ENCODE results near the gene PTPN1. TPM values are rescaled to one million over a fixed set of nuclear protein-coding genes. Genes with fewer than 3 reads are reported as not detected.
A peak's percentile ranks its signal among the peaks of the same experiment; 100 is the strongest.
"Not testable (repeated sequence)": the region's sequence is repeated elsewhere in the genome, so short reads cannot be mapped to it uniquely, and the experiment has no call there.

The PTPN1 gene
- total RNA-seq, 1 donor from 2014 or later = 25.7 TPM

DNA sequence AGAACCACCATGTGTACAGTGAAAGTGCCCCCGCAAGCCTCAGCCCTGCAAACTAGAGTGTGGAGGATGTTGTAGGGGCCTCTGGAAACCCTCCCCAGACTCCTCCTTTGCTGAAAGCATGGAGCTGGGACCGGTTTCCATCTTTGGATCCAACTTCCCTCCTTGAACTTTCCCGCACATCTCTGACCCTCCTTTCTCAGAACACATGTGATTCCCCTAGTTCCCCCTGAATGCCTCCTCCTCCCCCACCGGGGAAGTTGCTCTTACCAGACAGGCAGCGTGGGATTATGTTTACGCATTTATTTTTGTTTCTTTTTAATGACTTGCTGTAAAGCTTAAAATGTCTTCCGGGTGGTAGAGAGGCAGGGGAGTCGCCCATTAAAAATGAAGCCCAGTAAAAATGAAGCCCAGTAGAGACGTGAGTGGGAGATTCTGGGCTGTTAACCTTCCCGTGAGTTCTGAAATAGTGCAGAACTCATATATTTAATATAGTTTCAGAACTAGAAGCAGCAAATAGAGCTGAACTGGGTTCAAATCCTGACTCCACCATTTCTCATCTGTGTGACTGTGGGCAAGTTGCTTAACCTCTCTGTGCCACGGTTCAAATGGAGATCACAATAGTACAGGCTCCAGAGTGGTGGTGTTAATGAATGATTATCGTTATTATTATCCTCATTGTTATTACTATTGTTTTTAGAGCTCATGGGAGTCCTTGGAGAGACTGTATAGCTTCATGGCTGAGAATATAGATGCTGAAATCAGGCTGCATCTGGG is 8.0 kb upstream of the PTPN1 start:
- intact Hi-C loops (cut with micrococcal nuclease) = loop anchor here (10.0 kb wide), 1 partner anchor 73 kb away; no protein-coding TSS in a partner anchor
- H3K4me1 ChIP-seq = peaks cover 19% of the 10 kb centered on the region
- no peak for DNase-seq
- H3K36me3 ChIP-seq = no peaks in the 10 kb centered on the region
- TF ChIP-seq, protein P1, sequence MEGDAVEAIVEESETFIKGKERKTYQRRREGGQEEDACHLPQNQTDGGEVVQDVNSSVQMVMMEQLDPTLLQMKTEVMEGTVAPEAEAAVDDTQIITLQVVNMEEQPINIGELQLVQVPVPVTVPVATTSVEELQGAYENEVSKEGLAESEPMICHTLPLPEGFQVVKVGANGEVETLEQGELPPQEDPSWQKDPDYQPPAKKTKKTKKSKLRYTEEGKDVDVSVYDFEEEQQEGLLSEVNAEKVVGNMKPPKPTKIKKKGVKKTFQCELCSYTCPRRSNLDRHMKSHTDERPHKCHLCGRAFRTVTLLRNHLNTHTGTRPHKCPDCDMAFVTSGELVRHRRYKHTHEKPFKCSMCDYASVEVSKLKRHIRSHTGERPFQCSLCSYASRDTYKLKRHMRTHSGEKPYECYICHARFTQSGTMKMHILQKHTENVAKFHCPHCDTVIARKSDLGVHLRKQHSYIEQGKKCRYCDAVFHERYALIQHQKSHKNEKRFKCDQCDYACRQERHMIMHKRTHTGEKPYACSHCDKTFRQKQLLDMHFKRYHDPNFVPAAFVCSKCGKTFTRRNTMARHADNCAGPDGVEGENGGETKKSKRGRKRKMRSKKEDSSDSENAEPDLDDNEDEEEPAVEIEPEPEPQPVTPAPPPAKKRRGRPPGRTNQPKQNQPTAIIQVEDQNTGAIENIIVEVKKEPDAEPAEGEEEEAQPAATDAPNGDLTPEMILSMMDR (IDR thresholded peaks at IDR 0.05; ENCODE audit: borderline replicate concordance) = no peak
- H3K9me3 ChIP-seq (replicated peaks) = no peaks in the 10 kb centered on the region
- no peak overlapping the region for H3K4me3 ChIP-seq
- H3K27ac ChIP-seq (replicated peaks) = peak overlapping the region; percentile 56
- no peaks in the 10 kb centered on the region for H3K27me3 ChIP-seq (ENCODE audit: low read depth)

DNA sequence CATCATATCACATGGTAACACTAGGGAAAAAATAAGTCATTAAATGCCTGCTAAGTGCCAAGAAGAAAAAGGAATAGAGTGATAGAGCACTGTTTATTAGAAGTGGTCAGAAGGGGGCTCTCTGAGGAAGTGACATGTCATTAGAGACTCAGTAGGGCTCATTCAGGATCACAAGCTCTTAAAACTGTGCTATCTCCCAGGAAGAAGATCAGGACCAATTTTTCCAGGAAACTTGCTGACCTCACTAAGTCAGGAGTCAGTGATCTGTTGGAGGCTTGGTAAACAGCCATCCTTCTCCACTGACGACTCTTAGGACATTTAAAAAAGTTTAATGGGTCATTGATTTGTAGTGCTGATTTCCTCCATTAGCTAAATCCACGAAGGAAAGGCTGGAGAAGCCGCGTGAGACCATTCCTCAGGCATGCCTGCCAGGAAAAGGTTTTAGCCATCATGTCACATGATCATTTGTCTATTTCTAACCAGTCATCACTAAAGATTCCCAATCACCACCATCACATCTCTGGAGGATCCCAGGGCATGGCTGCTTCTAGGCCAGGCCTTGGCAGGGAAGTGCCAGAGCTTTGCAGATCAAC is 5.9 kb upstream of the PTPN1 start:
- H3K9me3 ChIP-seq (replicated peaks) = no peaks in the 10 kb centered on the region
- H3K4me1 ChIP-seq = peaks cover 20% of the 10 kb centered on the region
- H3K36me3 ChIP-seq = no peaks in the 10 kb centered on the region
- H3K27ac ChIP-seq (replicated peaks) = peak overlapping the region; percentile 56
- intact Hi-C loops (cut with micrococcal nuclease) = loop anchor here (10.0 kb wide), 1 partner anchor 70 kb away; no protein-coding TSS in a partner anchor
- H3K27me3 ChIP-seq (ENCODE audit: low read depth) = no peaks in the 10 kb centered on the region
- TF ChIP-seq, protein P1 (IDR thresholded peaks at IDR 0.05; ENCODE audit: borderline replicate concordance) = peak; percentile 41
- H3K4me3 ChIP-seq = no peak overlapping the region
- no peak for DNase-seq

DNA sequence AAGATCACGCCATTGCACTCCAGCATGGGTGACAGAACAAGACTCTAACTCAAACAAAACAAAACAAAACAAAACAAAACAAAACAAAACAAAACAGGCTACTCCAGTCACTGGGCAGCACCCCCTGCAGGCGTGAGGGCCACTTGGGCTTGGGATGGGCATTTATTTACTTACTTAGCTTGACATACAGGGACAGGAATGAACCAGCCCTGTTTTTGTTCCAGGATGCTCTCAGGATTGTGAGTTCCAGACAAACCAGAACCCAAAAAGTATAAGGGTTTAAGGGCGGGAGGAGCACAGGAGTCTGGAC is 4.0 kb upstream of the PTPN1 start:
- no peaks in the 10 kb centered on the region for H3K9me3 ChIP-seq (replicated peaks)
- no peak for DNase-seq
- TF ChIP-seq, protein P1 (IDR thresholded peaks at IDR 0.05; ENCODE audit: borderline replicate concordance) = no peak
- H3K36me3 ChIP-seq = no peaks in the 10 kb centered on the region
- no peaks in the 10 kb centered on the region for H3K27me3 ChIP-seq (ENCODE audit: low read depth)
- H3K4me3 ChIP-seq = no peak overlapping the region
- H3K4me1 ChIP-seq = peaks cover 37% of the 10 kb centered on the region
- H3K27ac ChIP-seq (replicated peaks) = no peak overlapping the region
- intact Hi-C loops (cut with micrococcal nuclease) = loop anchor here (10.0 kb wide), 1 partner anchor 69 kb away; no protein-coding TSS in a partner anchor

DNA sequence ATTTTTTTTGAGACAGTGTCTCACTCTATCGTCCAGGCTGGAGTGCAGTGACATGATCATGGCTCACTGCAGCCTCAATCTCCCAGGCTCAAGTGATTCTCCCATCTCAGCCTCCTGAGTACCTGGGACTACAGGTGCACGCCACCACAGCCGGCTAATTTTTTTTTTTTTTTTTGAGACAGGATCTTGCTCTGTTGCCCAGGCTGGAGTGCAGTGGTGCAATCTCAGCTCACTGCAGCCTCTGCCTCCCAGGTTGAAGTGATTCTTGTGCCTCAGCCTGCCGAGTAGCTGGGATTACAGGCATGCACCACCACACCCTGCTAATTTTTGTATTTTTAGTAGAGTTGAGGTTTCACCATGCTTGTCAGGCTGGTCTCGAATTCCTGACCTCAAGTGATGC is 2.4 kb upstream of the PTPN1 start:
- H3K9me3 ChIP-seq (replicated peaks); DNase-seq; H3K27me3 ChIP-seq (ENCODE audit: low read depth); H3K4me3 ChIP-seq; H3K36me3 ChIP-seq; H3K27ac ChIP-seq (replicated peaks): not testable (repeated sequence)
- peaks cover 50% of the 10 kb centered on the region for H3K4me1 ChIP-seq
- intact Hi-C loops (cut with micrococcal nuclease) = loop anchor here (10.0 kb wide), 1 partner anchor 67 kb away; no protein-coding TSS in a partner anchor

DNA sequence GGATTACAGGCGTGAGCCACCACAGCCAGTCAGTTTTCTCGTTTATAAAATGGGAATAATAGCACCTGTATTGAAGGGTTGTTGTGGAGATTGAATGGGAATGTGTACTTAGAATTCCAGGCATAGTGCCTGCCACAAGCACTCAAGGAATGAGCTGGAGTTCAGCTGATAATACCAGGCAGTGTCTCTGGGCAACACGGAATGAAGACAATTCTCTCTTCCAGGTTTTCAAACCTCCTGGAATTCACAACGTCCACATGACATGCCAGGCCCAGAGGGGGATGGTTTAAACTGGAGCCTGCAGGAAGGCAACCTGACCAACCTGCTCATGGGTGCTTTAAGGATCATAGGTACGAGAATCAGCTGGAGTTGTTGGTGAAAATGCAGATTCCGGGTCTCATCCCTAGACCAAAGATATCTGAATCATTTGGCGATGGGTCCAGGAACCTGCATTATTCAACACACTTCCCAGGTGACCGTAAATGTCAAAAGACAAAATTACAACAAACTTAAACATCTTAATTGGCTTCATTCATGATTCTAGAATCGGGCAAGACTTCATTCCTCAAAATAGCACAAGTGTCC is 1.9 kb upstream of the PTPN1 start:
- intact Hi-C loops (cut with micrococcal nuclease) = loop anchor here (10.0 kb wide), 1 partner anchor 67 kb away; no protein-coding TSS in a partner anchor
- H3K4me1 ChIP-seq = peaks cover 50% of the 10 kb centered on the region
- DNase-seq = no peak

More for the DNA sequence above, 1.9 kb upstream of the PTPN1 start:
- Histone ChIP-seq H3K9me3 (replicated peaks) (no peaks in the 10 kb centered on the region), H3K36me3 (no peaks in the 10 kb centered on the region), H3K27ac (replicated peaks) (no peak overlapping the region), H3K27me3 (ENCODE audit: low read depth) (no peaks in the 10 kb centered on the region), H3K4me3 (no peak overlapping the region)
- TF ChIP-seq, protein P1 (IDR thresholded peaks at IDR 0.05; ENCODE audit: borderline replicate concordance) = no peak

Data from left ventricle myocardium inferior (tissue), 1 donor.